K562 (cell line): ENCODE results near the gene IL23A. TPM values are rescaled to one million over a fixed set of nuclear protein-coding genes. Genes with fewer than 3 reads are reported as not detected.

Experiments
- ARID2 ChIP-seq: fragments of 450-650 bp; IDR thresholded peaks from 2 replicates; pipeline ENCODE4 v1.6.1; 2017; ENCODE audit warnings: antibody characterized with exemption, mild to moderate bottlenecking
- CEBPG ChIP-seq, 3 experiments: fragments of 200-800 bp in 1 of 3; sonication (Bioruptor generic) in 1 of 3; sonication (generic) in 1 of 3; formaldehyde crosslinking in 1 of 3; IDR thresholded peaks in 2 of 3; conservative IDR thresholded peaks in 1 of 3; 2 replicates each; pipeline versions ENCODE4 v1.6.1 to v1.8.0; 2016 to 2022; ENCODE audit warnings: missing compliant biosample characterization in 2 of 3, missing genetic modification characterization in 2 of 3, mild to moderate bottlenecking in 1 of 3, missing genetic modification reagents in 1 of 3
- CHD2 ChIP-seq: IDR thresholded peaks from 2 replicates; pipeline ENCODE4 v1.6.1; 2011; ENCODE audit warnings: low read depth, low read length
- CREM ChIP-seq: IDR thresholded peaks from 2 replicates; pipeline ENCODE4 v1.6.1; 2014; ENCODE audit warnings: antibody characterized with exemption, low read depth
- DLX4 ChIP-seq: fragments of 250-450 bp; sonication (Bioruptor Pico); IDR thresholded peaks from 2 replicates; pipeline ENCODE4 v1.6.1; 2021; ENCODE audit warnings: mild to moderate bottlenecking
- DMBX1 ChIP-seq: fragments of 250-450 bp; sonication (Bioruptor Pico); IDR thresholded peaks from 2 replicates; pipeline ENCODE4 v1.8.0; 2022; ENCODE audit warnings: inconsistent platforms, mild to moderate bottlenecking, moderate library complexity, borderline replicate concordance
- GTF2E2 ChIP-seq: fragments of 200-800 bp; sonication (Bioruptor generic); IDR thresholded peaks from 2 replicates; pipeline ENCODE4 v1.6.1; 2016; ENCODE audit warnings: missing genetic modification characterization, missing compliant biosample characterization
- HSF4 ChIP-seq: fragments of 250-450 bp; sonication (Bioruptor Pico); IDR thresholded peaks from 2 replicates; pipeline ENCODE4 v2.1.2; 2022; ENCODE audit warnings: mild to moderate bottlenecking, moderate library complexity, borderline replicate concordance
- MAZ ChIP-seq, 2 experiments: fragments of 450-650 bp in 1 of 2; sonication (generic) in 1 of 2; formaldehyde crosslinking; IDR thresholded peaks in 1 of 2; conservative IDR thresholded peaks in 1 of 2; 2 replicates each; pipeline versions ENCODE4 v1.4.0 to v1.5.0; 2020; ENCODE audit warnings: mild to moderate bottlenecking in 1 of 2, missing genetic modification reagents in 1 of 2
- MYBL2 ChIP-seq, 2 experiments: fragments of 450-650 bp in 1 of 2; sonication (generic) in 1 of 2; formaldehyde crosslinking in 1 of 2; IDR thresholded peaks; 2 replicates each; pipeline versions ENCODE4 v1.6.1 to v1.8.1; 2017 to 2022; ENCODE audit warnings: borderline replicate concordance in 1 of 2, inconsistent platforms in 1 of 2, low read depth in 1 of 2, mild to moderate bottlenecking in 1 of 2, missing genetic modification reagents in 1 of 2, moderate library complexity in 1 of 2
- MYC ChIP-seq, 2 experiments: fragments of 250-450 bp in 1 of 2; sonication (Bioruptor Pico) in 1 of 2; IDR thresholded peaks; 2 replicates each; pipeline versions ENCODE4 v1.5.1 to v1.6.1; 2012 to 2021; ENCODE audit warnings: low read depth in 2 of 2, borderline replicate concordance in 1 of 2, improper control_type of control experiment in 1 of 2, low read length in 1 of 2, mild to moderate bottlenecking in 1 of 2, moderate library complexity in 1 of 2
- PHTF2 ChIP-seq: fragments of 250-450 bp; sonication (Bioruptor Pico); IDR thresholded peaks from 2 replicates; pipeline ENCODE4 v1.5.0; 2021; ENCODE audit warnings: mild to moderate bottlenecking
- RBM22 ChIP-seq: fragments of 200-400 bp; formaldehyde crosslinking; IDR thresholded peaks from 2 replicates; pipeline ENCODE4 v1.6.1; 2018; ENCODE audit warnings: low read length, low read depth; ENCODE audit not compliant: poor library complexity, severe bottlenecking
- SNIP1 ChIP-seq: fragments of 450-650 bp; IDR thresholded peaks from 2 replicates; pipeline ENCODE4 v1.7.1; 2017; ENCODE audit warnings: low read depth, mild to moderate bottlenecking
- THAP12 ChIP-seq: fragments of 250-450 bp; sonication (Bioruptor Pico); IDR thresholded peaks from 2 replicates; pipeline ENCODE4 v1.9.0; 2021; ENCODE audit warnings: mild to moderate bottlenecking, inconsistent platforms
- U2AF2 ChIP-seq: fragments of 200-400 bp; formaldehyde crosslinking; optimal IDR thresholded peaks from 2 replicates; pipeline ENCODE3; 2017; ENCODE audit warnings: low read depth, mild to moderate bottlenecking, low read length
- ZBTB17 ChIP-seq: fragments of 450-650 bp; formaldehyde crosslinking; IDR thresholded peaks from 2 replicates; pipeline ENCODE4 v1.4.0; 2020; ENCODE audit warnings: mild to moderate bottlenecking
- ZNF239 ChIP-seq: fragments of 250-450 bp; sonication (Bioruptor Pico); IDR thresholded peaks from 2 replicates; pipeline ENCODE4 v1.4.0; 2020; ENCODE audit warnings: mild to moderate bottlenecking
- ZNF41 ChIP-seq: fragments of 250-450 bp; sonication (Bioruptor Pico); conservative IDR thresholded peaks from 2 replicates; pipeline ENCODE4 v1.4.0; 2020; ENCODE audit warnings: mild to moderate bottlenecking
- ZNF583 ChIP-seq: fragments of 250-450 bp; sonication (Bioruptor Pico); IDR thresholded peaks from 2 replicates; pipeline ENCODE4 v1.4.0; 2020
- ZNF584 ChIP-seq: fragments of 200-800 bp; sonication (Bioruptor generic); IDR thresholded peaks from 2 replicates; pipeline ENCODE4 v1.6.1; 2016; ENCODE audit warnings: low read depth, mild to moderate bottlenecking, missing genetic modification characterization, missing compliant biosample characterization
- polyA plus RNA-seq, 8 experiments: library from polyadenylated mRNA; depleted of rRNA in 4 of 8; stranded (reverse) in 5 of 8; unstranded in 3 of 8; fragments of >200 nt; fragmentation: Nextera tagmentation in 2 of 8; fragmentation: Illumina TruSeq in 1 of 8; extraction: Ambion mirVana in 2 of 8; extraction: Trizol in 1 of 8; gene quantifications; 2 replicates each; pipeline versions ENCODE4 v1.2.1 to v1.2.3, GENCODE V29; 2011 to 2014; ENCODE audit warnings: inconsistent platforms in 1 of 8, missing spikeins in 1 of 8
- total RNA-seq, 7 experiments: library from RNA; depleted of rRNA in 6 of 7; stranded (reverse); fragments of >200 nt in 6 of 7; fragmentation: Illumina TruSeq in 2 of 7; extraction: Trizol in 2 of 7; gene quantifications; 2 replicates each; pipeline versions ENCODE4 v1.2.1 to v1.2.3, GENCODE V29; 2011 to 2021; ENCODE audit warnings: low replicate concordance in 1 of 7
- TF ChIP-seq, protein P1 (sequence below): fragments of 250-450 bp; sonication (Bioruptor Pico); IDR thresholded peaks from 2 replicates; pipeline ENCODE4 v1.4.0; 2020; ENCODE audit warnings: borderline replicate concordance

IL23A gene
- total and polyA plus RNA-seq, 9 of the 15 experiments (the other 6 are each of a cell fraction or from before 2014, with no cell fraction given): 4.4 to 37.2 (median 9.6) TPM

DNA sequence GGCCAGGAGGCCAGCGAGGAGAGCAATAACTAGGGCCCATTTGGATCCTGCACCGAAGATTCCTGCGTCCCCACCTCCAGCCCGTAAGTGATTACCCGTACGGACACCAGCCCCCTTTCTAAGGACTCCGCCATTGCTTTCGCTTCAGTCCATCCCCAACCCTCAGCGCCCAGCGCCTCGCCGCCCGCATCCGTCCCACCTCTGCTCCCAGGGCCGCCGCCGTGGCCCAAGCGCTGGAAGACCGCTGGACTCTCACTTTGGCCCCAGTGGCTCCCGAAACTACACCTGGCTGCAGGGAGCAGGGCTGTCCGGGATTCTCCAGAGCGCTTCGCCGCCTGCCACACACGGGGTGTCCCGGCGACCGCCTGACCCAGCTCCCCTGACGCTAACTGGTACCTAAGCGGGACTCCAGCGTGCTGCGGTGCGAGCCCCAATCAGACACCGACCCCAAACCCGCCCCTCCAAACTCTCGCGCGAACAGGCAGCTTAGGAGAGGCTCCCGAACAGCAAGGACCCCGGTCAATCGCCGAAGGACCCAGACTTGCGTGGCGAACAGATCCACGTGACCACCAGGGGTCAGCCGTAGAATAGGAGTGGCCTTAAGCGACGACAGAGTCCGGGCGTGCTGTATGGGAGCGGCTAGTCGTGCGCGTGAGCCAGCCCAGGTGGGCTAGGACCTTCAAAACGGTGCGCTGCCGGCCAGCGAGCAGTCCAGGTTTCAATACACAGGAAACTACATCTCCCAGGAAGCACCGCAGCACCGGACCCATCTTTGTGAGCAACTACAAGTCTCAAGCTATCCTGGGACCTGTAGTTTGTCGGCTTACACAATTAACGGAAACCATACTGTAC, 22.8 kb upstream of the IL23A start, which contains the start of gene CNPY2 (continued):
- TF ChIP-seq, protein P1, sequence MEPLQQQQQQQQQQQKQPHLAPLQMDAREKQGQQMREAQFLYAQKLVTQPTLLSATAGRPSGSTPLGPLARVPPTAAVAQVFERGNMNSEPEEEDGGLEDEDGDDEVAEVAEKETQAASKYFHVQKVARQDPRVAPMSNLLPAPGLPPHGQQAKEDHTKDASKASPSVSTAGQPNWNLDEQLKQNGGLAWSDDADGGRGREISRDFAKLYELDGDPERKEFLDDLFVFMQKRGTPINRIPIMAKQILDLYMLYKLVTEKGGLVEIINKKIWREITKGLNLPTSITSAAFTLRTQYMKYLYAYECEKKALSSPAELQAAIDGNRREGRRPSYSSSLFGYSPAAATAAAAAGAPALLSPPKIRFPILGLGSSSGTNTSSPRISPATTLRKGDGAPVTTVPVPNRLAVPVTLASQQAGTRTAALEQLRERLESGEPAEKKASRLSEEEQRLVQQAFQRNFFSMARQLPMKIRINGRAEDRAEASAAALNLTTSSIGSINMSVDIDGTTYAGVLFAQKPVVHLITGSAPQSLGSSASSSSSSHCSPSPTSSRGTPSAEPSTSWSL: no peak
- TF ChIP-seq SNIP1: no peak
- no peak for TF ChIP-seq PHTF2 (CRISPR knock-in tag)
- peak; percentile 77 for TF ChIP-seq RBM22
- peak; percentile 45; the same call in 1 of the 2 replicates for TF ChIP-seq CEBPG (CRISPR knock-in tag; IDR thresholded peaks at IDR 0.05)
- no peak for TF ChIP-seq CEBPG (tag; conservative IDR thresholded peaks at IDR 0.05 in 1 of 2, IDR thresholded peaks at IDR 0.05 in 1 of 2)
- no peak; the same call in 1 of the 2 replicates for TF ChIP-seq THAP12 (CRISPR knock-in tag)
- TF ChIP-seq MYC (IDR thresholded peaks at IDR 0.05; ENCODE audit: low read depth, low read length): peak; percentile 91
- 0 out of 2 replicates have a peak, but pooled peaks have one; percentile 39 for TF ChIP-seq MYC (CRISPR knock-in tag; IDR thresholded peaks at IDR 0.05; ENCODE audit: borderline replicate concordance, low read depth)
- no peak for TF ChIP-seq ZNF583 (CRISPR knock-in tag)
- no peak for TF ChIP-seq HSF4 (CRISPR knock-in tag)
- no peak for TF ChIP-seq U2AF2
- no peak for TF ChIP-seq ARID2
- TF ChIP-seq ZNF584 (CRISPR knock-in tag): peak; percentile 39; the same call in 1 of the 2 replicates
- peak; percentile 98 for TF ChIP-seq CHD2
- no peak for TF ChIP-seq DLX4 (CRISPR knock-in tag)
- TF ChIP-seq ZNF239 (CRISPR knock-in tag): no peak
- no peak for TF ChIP-seq MYBL2 (IDR thresholded peaks at IDR 0.05; ENCODE audit: low read depth)
- TF ChIP-seq MYBL2 (CRISPR knock-in tag; IDR thresholded peaks at IDR 0.05; ENCODE audit: borderline replicate concordance): no peak
- TF ChIP-seq ZNF41 (CRISPR knock-in tag): no peak
- 0 out of 2 replicates have a peak, but pooled peaks have one; percentile 10 for TF ChIP-seq DMBX1 (CRISPR knock-in tag)
- TF ChIP-seq ZBTB17 (CRISPR knock-in tag): peak; percentile 33; the same call in 1 of the 2 replicates
- TF ChIP-seq CREM: peak; percentile 91
- peak; percentile 33 to 73; a peak in 3 of 4 replicates for TF ChIP-seq MAZ (CRISPR knock-in tag; conservative IDR thresholded peaks at IDR 0.05 in 1 of 2, IDR thresholded peaks at IDR 0.05 in 1 of 2)
- peak; percentile 37; the same call in 1 of the 2 replicates for TF ChIP-seq GTF2E2 (tag)
